GM06990 (cell line): ENCODE results near the gene S100A7A.
"Not testable (repeated sequence)": the region's sequence is repeated elsewhere in the genome, so short reads cannot be mapped to it uniquely, and the experiment has no call there.

Experiments
- DNase-seq: peaks from one replicate; pipeline ENCODE4 v3.0.0-alpha.2; 2011; ENCODE audit not compliant: insufficient read length; ENCODE audit errors: extremely low read depth
- H3K27me3 ChIP-seq: replicated peaks from 2 replicates; pipeline ENCODE4 v1.6.0; 2011; ENCODE audit warnings: low read length; ENCODE audit not compliant: control insufficient read depth, insufficient read depth
- H3K36me3 ChIP-seq: 2 replicates; pipeline ENCODE4 v1.5.1; 2011; ENCODE audit warnings: low read length; ENCODE audit not compliant: control insufficient read depth, insufficient read depth
- H3K4me3 ChIP-seq: replicated peaks from 2 replicates; pipeline ENCODE4 v1.5.1; 2011; ENCODE audit warnings: low read depth, mild to moderate bottlenecking, control low read depth, low read length
- CTCF ChIP-seq: IDR thresholded peaks from 2 replicates; pipeline ENCODE4 v1.5.1; 2011; ENCODE audit warnings: low read length, control low read depth, mild to moderate bottlenecking, inconsistent platforms; ENCODE audit not compliant: insufficient read depth, poor library complexity, severe bottlenecking

The S100A7A gene

GRCh38 chr1:153417136-153417888, 992 bp downstream of the S100A7A start:
- H3K27me3 ChIP-seq, result no peaks in the 10 kb centered on the region
- no peak for TF ChIP-seq CTCF
- H3K36me3 ChIP-seq, result no peaks in the 10 kb centered on the region
- H3K4me3 ChIP-seq, result no peak overlapping the region
- DNase-seq, result no peak

- H3K4me3 ChIP-seq, DNase-seq, H3K27me3 ChIP-seq, H3K36me3 ChIP-seq: not testable (repeated sequence)
Observed at GRCh38 chr1:153418758-153419435, 2.6 kb downstream of the S100A7A start.

- H3K4me3 ChIP-seq, H3K36me3 ChIP-seq, DNase-seq, H3K27me3 ChIP-seq: not testable (repeated sequence)
Observed at GRCh38 chr1:153419436-153419793, 3.1 kb downstream of the S100A7A start.

GRCh38 chr1:153420306-153420705, 4.0 kb downstream of the S100A7A start:
- DNase-seq, result no peak
- no peak overlapping the region for H3K4me3 ChIP-seq
- H3K36me3 ChIP-seq, result no peaks in the 10 kb centered on the region
- H3K27me3 ChIP-seq, result no peaks in the 10 kb centered on the region
- no peak for TF ChIP-seq CTCF

- no peak for DNase-seq
- no peak overlapping the region for H3K4me3 ChIP-seq
- no peak for TF ChIP-seq CTCF
- H3K36me3 ChIP-seq, result no peaks in the 10 kb centered on the region
- no peaks in the 10 kb centered on the region for H3K27me3 ChIP-seq
Observed at GRCh38 chr1:153422450-153423068, 6.2 kb downstream of the S100A7A start.

GRCh38 chr1:153426809-153427208, 10.5 kb downstream of the S100A7A start:
- DNase-seq, result no peak
- H3K27me3 ChIP-seq, result no peaks in the 10 kb centered on the region; the same call in 1 of the 2 replicates
- no peak for TF ChIP-seq CTCF
- H3K36me3 ChIP-seq, result no peaks in the 10 kb centered on the region
- H3K4me3 ChIP-seq, result no peak overlapping the region
